HCEC 1CT (cell line): ENCODE measurements around the gene TTC6.

Experiments used
- DNase-seq: peaks from one replicate; pipeline ENCODE4 v3.0.0-alpha.2; 2017

The TTC6 gene

GRCh38 chr14:37598747-37599506 lies 3.5 kb downstream of the TTC6 start:
- DNase-seq = no peak

- no peak for DNase-seq
Observed at GRCh38 chr14:37599507-37600368, 4.3 kb downstream of the TTC6 start.

- DNase-seq = no peak
Observed at GRCh38 chr14:37600880-37601741, 5.7 kb downstream of the TTC6 start.

- DNase-seq = no peak
Observed at GRCh38 chr14:37601865-37602264, 6.4 kb downstream of the TTC6 start.

GRCh38 chr14:37602605-37603453 lies 7.4 kb downstream of the TTC6 start:
- DNase-seq = no peak

GRCh38 chr14:37603688-37604251 lies 8.3 kb downstream of the TTC6 start:
- DNase-seq = no peak

- DNase-seq = no peak
Observed at GRCh38 chr14:37606678-37607077, 11.2 kb downstream of the TTC6 start.

- DNase-seq = no peak
Observed at GRCh38 chr14:37608649-37609048, 13.2 kb downstream of the TTC6 start.

- DNase-seq = no peak
Observed at GRCh38 chr14:37610945-37611523, 15.6 kb downstream of the TTC6 start.

- no peak for DNase-seq
Observed at GRCh38 chr14:37615582-37616289, 20.3 kb downstream of the TTC6 start.

GRCh38 chr14:37616853-37617252 lies 21.4 kb downstream of the TTC6 start:
- no peak for DNase-seq

GRCh38 chr14:37617864-37618365 lies 22.5 kb downstream of the TTC6 start:
- no peak for DNase-seq

- no peak for DNase-seq
Observed at GRCh38 chr14:37618498-37619028, 23.1 kb downstream of the TTC6 start.

- DNase-seq = no peak
Observed at GRCh38 chr14:37620856-37621255, 25.4 kb downstream of the TTC6 start.

- no peak for DNase-seq
Observed at GRCh38 chr14:37622231-37622923, 26.9 kb downstream of the TTC6 start.

- peak; percentile 75 for DNase-seq
Observed at GRCh38 chr14:37623426-37623951, 28.1 kb downstream of the TTC6 start.

- DNase-seq = no peak
Observed at GRCh38 chr14:37623971-37624370, 28.5 kb downstream of the TTC6 start.

GRCh38 chr14:37625597-37626595 lies 30.5 kb downstream of the TTC6 start:
- no peak for DNase-seq
